ENCODE results near the gene NES.

NES gene

DNA sequence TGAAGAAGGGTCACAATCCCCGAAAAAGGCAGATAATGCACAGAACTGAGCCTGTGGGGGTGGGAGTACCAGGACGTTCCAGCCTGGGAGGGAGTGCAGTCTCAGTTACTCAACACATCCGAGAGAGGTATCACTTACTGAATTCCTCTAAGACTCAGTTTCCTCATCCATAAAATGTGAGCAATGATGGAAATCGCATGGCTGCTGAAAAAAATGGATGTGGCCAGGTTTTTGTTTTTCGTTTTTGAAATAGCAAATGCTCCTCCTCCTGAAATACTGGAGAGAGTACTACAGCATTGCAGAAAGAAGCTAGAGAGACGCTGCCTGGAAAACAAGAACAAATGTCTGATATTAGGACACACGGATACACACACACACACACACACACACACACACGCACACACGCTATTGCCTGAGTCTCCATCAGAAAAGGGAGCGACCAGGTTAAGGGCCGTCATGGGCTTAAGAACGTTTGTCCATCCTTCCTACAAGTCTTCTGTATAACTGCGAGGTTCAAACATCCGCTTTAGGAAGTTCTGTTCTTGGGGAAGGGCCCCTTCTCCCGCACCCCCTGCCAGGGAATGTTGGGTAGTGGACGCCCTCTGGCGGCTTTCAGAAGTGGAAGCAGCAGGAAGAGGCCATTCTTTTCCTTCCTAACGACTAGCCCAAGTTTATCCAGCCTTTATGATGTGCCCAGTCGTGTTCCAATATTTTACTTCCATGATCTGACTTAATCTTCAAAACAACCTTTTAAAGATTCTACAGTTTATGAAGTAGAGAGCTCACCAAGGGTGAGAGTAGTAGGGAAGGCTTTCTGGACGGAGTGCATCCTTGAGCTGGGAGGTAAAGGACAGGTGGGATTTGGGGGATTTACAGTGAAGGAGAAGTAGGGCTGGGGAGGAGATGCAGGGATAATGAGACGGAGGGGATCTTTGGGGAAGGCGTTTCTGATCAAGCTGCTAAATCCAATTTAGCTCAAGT lies 699 bp upstream of the NES start (continued):
- TF ChIP-seq, protein P1, sequence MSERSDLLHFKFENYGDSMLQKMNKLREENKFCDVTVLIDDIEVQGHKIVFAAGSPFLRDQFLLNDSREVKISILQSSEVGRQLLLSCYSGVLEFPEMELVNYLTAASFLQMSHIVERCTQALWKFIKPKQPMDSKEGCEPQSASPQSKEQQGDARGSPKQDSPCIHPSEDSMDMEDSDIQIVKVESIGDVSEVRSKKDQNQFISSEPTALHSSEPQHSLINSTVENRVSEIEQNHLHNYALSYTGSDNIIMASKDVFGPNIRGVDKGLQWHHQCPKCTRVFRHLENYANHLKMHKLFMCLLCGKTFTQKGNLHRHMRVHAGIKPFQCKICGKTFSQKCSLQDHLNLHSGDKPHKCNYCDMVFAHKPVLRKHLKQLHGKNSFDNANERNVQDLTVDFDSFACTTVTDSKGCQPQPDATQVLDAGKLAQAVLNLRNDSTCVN (tag by site-specific recombination; optimal IDR thresholded peaks at IDR 0.05), result no peak
- TF ChIP-seq IKZF3 (tag by site-specific recombination; IDR thresholded peaks at IDR 0.05), result peak; percentile 84
- TF ChIP-seq, protein P2, sequence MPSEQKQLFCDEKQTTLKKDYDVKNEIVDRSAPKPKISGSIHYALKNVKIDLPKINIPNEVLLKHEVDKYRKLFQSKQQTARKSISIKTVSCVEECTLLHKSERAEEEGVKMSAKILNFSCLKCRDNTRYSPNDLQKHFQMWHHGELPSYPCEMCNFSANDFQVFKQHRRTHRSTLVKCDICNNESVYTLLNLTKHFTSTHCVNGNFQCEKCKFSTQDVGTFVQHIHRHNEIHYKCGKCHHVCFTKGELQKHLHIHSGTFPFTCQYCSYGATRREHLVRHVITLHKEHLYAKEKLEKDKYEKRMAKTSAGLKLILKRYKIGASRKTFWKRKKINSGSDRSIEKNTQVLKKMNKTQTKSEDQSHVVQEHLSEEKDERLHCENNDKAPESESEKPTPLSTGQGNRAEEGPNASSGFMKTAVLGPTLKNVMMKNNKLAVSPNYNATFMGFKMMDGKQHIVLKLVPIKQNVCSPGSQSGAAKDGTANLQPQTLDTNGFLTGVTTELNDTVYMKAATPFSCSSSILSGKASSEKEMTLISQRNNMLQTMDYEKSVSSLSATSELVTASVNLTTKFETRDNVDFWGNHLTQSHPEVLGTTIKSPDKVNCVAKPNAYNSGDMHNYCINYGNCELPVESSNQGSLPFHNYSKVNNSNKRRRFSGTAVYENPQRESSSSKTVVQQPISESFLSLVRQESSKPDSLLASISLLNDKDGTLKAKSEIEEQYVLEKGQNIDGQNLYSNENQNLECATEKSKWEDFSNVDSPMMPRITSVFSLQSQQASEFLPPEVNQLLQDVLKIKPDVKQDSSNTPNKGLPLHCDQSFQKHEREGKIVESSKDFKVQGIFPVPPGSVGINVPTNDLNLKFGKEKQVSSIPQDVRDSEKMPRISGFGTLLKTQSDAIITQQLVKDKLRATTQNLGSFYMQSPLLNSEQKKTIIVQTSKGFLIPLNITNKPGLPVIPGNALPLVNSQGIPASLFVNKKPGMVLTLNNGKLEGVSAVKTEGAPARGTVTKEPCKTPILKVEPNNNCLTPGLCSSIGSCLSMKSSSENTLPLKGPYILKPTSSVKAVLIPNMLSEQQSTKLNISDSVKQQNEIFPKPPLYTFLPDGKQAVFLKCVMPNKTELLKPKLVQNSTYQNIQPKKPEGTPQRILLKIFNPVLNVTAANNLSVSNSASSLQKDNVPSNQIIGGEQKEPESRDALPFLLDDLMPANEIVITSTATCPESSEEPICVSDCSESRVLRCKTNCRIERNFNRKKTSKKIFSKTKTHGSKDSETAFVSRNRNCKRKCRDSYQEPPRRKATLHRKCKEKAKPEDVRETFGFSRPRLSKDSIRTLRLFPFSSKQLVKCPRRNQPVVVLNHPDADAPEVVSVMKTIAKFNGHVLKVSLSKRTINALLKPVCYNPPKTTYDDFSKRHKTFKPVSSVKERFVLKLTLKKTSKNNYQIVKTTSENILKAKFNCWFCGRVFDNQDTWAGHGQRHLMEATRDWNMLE (tag by site-specific recombination; conservative IDR thresholded peaks at IDR 0.05; ENCODE audit: low read depth), result no peak
- TF ChIP-seq ZNF155 (tag by site-specific recombination; IDR thresholded peaks at IDR 0.05), result no peak
- TF ChIP-seq RBAK (tag by site-specific recombination; IDR thresholded peaks at IDR 0.05), result no peak
- no peak for TF ChIP-seq ZNF138 (tag by site-specific recombination; IDR thresholded peaks at IDR 0.05; ENCODE audit: borderline replicate concordance)
- no peak for TF ChIP-seq ZNF433 (tag by site-specific recombination; IDR thresholded peaks at IDR 0.05; ENCODE audit: low read depth)
- TF ChIP-seq GFI1B (tag by site-specific recombination; IDR thresholded peaks at IDR 0.05), result no peak
- TF ChIP-seq KLF16 (tag by site-specific recombination; IDR thresholded peaks at IDR 0.05), result no peak

DNA sequence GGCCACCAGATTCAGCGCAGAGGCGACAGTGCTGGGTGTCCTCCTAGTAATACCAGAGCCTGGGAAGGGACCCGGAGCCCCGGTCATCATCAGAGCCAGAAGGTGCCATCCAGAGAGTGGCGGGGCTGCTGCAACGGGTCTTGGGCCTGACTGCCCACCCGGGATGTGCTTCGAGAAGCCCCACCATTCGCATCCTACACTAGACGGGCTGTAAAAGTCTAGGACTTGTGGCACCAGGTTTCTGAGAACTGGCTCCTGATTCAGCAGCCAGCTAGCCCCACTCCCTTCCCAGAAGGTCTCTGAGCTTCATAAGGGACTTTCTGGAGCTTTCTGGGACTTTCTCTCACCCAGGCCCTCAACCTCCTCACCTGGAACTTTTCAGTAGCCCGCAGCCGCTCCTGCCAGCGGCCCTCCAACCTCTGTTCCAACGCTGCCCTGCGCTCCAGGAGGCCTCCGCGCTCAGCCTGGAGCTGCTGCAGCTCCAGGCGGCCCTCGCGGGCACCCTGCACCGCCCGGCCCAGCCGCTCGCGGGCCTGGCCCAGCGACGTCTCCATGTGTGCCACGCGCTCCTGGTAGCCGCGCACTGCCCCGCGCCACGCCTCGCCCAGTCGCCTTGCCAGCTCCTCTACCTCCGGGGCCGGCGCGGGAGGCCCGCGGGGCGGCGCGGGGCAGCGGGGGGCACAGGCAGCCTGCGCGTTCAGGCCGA lies 940 bp downstream of the NES start:
- Histone ChIP-seq H3K36me3 (ENCODE audit: control insufficient read depth in 2 of 2, insufficient read depth in 1 of 2, low read length in 2 of 2) (peaks cover 0 to 16% of the 10 kb centered on the region in 2 experiments; a peak in 1 of 3 replicates), H3K4me1 (ENCODE audit: control insufficient read depth, insufficient read depth, low read length) (no peaks in the 10 kb centered on the region), H3K4me3 (ENCODE audit: low read depth, low read length) (no peak overlapping the region), H3K9me3 (ENCODE audit: control insufficient read depth, insufficient read depth, low read depth, low read length) (no peaks in the 10 kb centered on the region), H3K27ac (ENCODE audit: extremely low read depth, low read depth, low read length) (no peak overlapping the region)
- CTCF ChIA-PET, result interaction anchor here (0.5 to 21.1 kb wide), 8 partner anchors 14 to 1506 kb away, joined by 3 to 564 read pairs (median 104); partner anchors contain the start of genes HAPLN2, ISG20L2 and METTL25B
- TF ChIP-seq ZNF530 (tag by site-specific recombination; IDR thresholded peaks at IDR 0.05; ENCODE audit: low read depth), result no peak
- TF ChIP-seq, protein P3, sequence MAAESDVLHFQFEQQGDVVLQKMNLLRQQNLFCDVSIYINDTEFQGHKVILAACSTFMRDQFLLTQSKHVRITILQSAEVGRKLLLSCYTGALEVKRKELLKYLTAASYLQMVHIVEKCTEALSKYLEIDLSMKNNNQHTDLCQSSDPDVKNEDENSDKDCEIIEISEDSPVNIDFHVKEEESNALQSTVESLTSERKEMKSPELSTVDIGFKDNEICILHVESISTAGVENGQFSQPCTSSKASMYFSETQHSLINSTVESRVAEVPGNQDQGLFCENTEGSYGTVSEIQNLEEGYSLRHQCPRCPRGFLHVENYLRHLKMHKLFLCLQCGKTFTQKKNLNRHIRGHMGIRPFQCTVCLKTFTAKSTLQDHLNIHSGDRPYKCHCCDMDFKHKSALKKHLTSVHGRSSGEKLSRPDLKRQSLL (tag by site-specific recombination; IDR thresholded peaks at IDR 0.05), result peak; percentile 56; the same call in 1 of the 2 replicates
- POLR2A ChIA-PET, result interaction anchor here (1.1 to 2.2 kb wide), 4 partner anchors 11 to 52 kb away, joined by 4 to 20 read pairs (median 10); partner anchors contain the start of genes ISG20L2 and METTL25B

Data from HEK293 (cell line).